Gastroesophageal sphincter (tissue), 4 donors: ENCODE measurements around the gene CASTOR1. TPM values are rescaled to one million over a fixed set of nuclear protein-coding genes. Genes with fewer than 3 reads are reported as not detected.
A peak's percentile ranks its signal among the peaks of the same experiment; 100 is the strongest.

Experiments
- ATAC-seq: fragments of 150-250 bp; one replicate; pipeline ENCODE4 v1.9.1; 2016; ENCODE audit warnings: mild to moderate bottlenecking, moderate library complexity
- H3K27ac ChIP-seq, 4 donors: fragments of 200-600 bp; sonication (generic) in 3 of 4; 1 replicate in 3 of 4; 2 replicates in 1 of 4; pipeline ENCODE4 v1.5.1; 2016 to 2019
- H3K27me3 ChIP-seq: fragments of 200-600 bp; sonication (generic); one replicate; pipeline ENCODE4 v1.5.1; 2019
- H3K36me3 ChIP-seq, 2 donors: fragments of 200-600 bp; sonication (generic); one replicate each; pipeline ENCODE4 v1.5.1; 2019; ENCODE audit warnings: control low read depth in 1 of 2
- H3K4me1 ChIP-seq, 3 donors: fragments of 200-600 bp; sonication (generic); 1 replicate in 2 of 3; 2 replicates in 1 of 3; pipeline ENCODE4 v1.5.1; 2016 to 2019; ENCODE audit warnings: control low read depth in 2 of 3
- H3K4me3 ChIP-seq, 2 donors: fragments of 200-600 bp; sonication (generic); one replicate each; pipeline ENCODE4 v1.5.1; 2019; ENCODE audit warnings: mild to moderate bottlenecking in 1 of 2, moderate library complexity in 1 of 2
- H3K9me3 ChIP-seq, 3 donors: fragments of 200-600 bp; sonication (generic); one replicate each; pipeline ENCODE4 v1.5.1; 2017 to 2019; ENCODE audit warnings: control low read depth in 2 of 3
- EP300 ChIP-seq: sonication (generic); formaldehyde crosslinking; IDR thresholded peaks from one replicate; pipeline ENCODE4 v1.6.1; 2017; ENCODE audit warnings: antibody characterized with exemption, mild to moderate bottlenecking
- POLR2A ChIP-seq, 2 donors: fragments of 450-650 bp; IDR thresholded peaks; one replicate each; pipeline ENCODE4 v1.6.1; 2017; ENCODE audit warnings: antibody characterized with exemption in 2 of 2, mild to moderate bottlenecking in 2 of 2, moderate library complexity in 1 of 2
- POLR2AphosphoS5 ChIP-seq: sonication (generic); formaldehyde crosslinking; IDR thresholded peaks from one replicate; pipeline ENCODE4 v1.6.1; 2017; ENCODE audit warnings: antibody characterized with exemption
- WGBS, 2 donors: methylation state at CpG; one replicate each; pipeline ENCODE4 v1.1.5; 2018; ENCODE audit warnings: low coverage in 1 of 2; 5-methylcytosine and 5-hydroxymethylcytosine counted together
- total RNA-seq, 4 donors: library from RNA; depleted of rRNA; stranded (reverse); fragments of >200 nt; gene quantifications; one replicate each; pipeline ENCODE4 v1.1.0, GENCODE V29; 2016
- TF ChIP-seq, protein P1 (sequence below), 4 experiments: fragments of 200-600 bp in 2 of 4; fragments of 450-650 bp in 2 of 4; sonication (generic) in 1 of 4; IDR thresholded peaks; one replicate each; pipeline ENCODE4 v1.5.1; 2017 to 2019; ENCODE audit warnings: antibody characterized with exemption in 4 of 4, mild to moderate bottlenecking in 2 of 4, moderate library complexity in 2 of 4

The CASTOR1 gene
- total RNA-seq, 4 donors from 2014 or later, result 12.9 to 17.1 (median 16.2) TPM

DNA sequence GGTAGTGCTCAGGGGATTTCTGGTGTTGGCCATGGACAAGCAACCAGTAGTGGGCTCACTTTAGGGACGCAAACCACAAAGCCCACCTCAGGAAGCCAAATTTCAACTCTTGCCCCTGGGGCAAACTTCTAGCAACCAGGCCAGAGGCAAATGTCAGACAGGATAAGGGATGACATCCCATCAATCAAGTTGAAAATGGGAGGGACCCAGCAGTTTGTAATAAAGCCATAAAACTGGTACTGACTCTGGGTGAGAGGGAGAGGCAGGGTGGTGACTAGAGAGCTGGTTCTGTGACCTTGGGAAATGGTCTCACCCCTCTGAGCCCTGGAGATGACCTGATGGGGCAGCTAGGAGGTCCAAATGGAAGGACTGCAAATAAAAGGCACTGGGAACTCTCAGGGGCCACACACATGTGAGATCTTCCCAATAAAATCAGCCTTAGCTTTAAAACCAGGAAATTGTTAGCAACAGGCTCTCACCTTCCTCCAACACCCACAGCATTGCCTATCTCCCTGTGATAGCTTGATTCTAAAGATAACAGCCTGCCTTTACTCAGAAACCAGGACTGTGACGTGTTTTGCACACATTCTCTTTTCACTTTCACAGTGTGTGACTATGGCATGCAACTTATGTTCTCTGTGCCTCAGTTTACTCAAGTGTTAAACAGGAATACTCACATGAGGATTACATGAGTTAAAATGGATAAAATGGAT is 43.8 kb upstream of the CASTOR1 start:
- Histone ChIP-seq H3K27me3 (no peaks in the 10 kb centered on the region), H3K27ac (peak overlapping the region in 3 of 4 donors; percentile 10 to 49 (median 14)), H3K9me3 (no peaks in the 10 kb centered on the region), H3K36me3 (peaks cover 7 to 83% of the 10 kb centered on the region in 2 donors), H3K4me1 (peaks cover 0 to 9% (median 0%) of the 10 kb centered on the region in 3 donors), H3K4me3 (no peak overlapping the region)
- TF ChIP-seq EP300, result no peak
- TF ChIP-seq, protein P1, sequence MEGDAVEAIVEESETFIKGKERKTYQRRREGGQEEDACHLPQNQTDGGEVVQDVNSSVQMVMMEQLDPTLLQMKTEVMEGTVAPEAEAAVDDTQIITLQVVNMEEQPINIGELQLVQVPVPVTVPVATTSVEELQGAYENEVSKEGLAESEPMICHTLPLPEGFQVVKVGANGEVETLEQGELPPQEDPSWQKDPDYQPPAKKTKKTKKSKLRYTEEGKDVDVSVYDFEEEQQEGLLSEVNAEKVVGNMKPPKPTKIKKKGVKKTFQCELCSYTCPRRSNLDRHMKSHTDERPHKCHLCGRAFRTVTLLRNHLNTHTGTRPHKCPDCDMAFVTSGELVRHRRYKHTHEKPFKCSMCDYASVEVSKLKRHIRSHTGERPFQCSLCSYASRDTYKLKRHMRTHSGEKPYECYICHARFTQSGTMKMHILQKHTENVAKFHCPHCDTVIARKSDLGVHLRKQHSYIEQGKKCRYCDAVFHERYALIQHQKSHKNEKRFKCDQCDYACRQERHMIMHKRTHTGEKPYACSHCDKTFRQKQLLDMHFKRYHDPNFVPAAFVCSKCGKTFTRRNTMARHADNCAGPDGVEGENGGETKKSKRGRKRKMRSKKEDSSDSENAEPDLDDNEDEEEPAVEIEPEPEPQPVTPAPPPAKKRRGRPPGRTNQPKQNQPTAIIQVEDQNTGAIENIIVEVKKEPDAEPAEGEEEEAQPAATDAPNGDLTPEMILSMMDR (IDR thresholded peaks at IDR 0.05), result no peak
- no peak for TF ChIP-seq POLR2AphosphoS5
- TF ChIP-seq POLR2A (IDR thresholded peaks at IDR 0.05), result no peak
- WGBS, 2 donors, result 64 to 91% methylated on average over 1 of the region's 2 CpGs
- ATAC-seq, result no peak

DNA sequence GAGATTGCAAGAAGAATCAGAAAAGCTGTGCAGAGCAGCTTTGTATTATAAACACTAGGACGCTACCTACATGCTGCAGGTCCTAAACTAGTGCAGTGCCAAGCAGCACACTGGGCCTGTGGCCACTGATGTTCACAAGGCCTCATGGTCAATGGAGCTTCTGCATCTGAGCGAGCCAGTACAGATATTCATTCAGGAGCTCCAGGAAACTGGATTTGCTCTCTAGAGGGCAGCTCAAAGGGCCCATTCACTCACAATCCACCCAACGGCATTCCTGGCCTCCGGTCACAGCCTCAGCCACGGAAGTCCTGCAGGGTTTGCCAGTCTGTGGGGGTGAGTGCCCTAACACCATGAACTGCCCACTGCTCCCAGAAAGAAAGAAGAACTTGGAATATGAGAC is 43.2 kb upstream of the CASTOR1 start:
- Histone ChIP-seq H3K27ac (peak overlapping the region in 3 of 4 donors; percentile 10 to 49 (median 14)), H3K27me3 (no peaks in the 10 kb centered on the region), H3K9me3 (no peaks in the 10 kb centered on the region), H3K4me3 (no peak overlapping the region), H3K36me3 (peaks cover 7 to 77% of the 10 kb centered on the region in 2 donors), H3K4me1 (peaks cover 0 to 12% (median 0%) of the 10 kb centered on the region in 3 donors)
- TF ChIP-seq POLR2AphosphoS5 (no peak), EP300 (no peak), POLR2A (IDR thresholded peaks at IDR 0.05) (no peak)
- TF ChIP-seq, protein P1 (IDR thresholded peaks at IDR 0.05), result no peak
- 80% methylated on average over 2 of the region's 5 CpGs; no CpG with 5 or more reads in 1 of the 2 donors for WGBS, 2 donors
- no peak for ATAC-seq

DNA sequence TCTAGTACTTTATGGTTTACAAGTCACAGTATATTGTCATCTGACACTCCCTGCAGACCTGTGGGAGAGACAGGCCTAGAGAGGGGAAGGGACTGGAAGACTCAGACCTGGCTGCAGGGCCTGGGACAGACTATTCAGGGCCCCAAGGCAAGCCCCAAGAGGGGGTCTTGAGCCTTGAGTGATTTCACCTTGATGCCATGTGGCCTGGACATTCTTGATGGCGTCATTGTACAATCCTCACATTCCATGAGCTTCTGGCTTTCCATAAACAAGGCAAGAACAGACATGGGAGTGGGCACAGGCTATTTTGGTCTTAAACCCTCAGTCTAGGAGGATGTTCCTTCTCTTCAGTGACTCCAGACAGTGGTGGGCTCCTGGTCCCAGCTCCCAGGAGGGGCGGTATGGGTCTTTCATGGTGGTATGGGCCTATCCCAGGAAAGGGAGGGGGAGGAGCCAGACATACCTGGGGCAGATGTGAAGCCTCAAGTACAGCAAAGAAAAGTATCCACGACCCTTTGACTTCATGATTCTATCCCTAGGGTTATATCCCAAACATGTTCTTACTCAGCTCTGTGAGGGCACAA is 39.3 kb upstream of the CASTOR1 start:
- no peaks in the 10 kb centered on the region for H3K27me3 ChIP-seq
- peaks cover 0 to 36% (median 26%) of the 10 kb centered on the region in 3 donors for H3K4me1 ChIP-seq
- no peaks in the 10 kb centered on the region for H3K9me3 ChIP-seq
- 48 to 61% methylated on average over 2 to 3 of the region's 3 CpGs for WGBS, 2 donors
- H3K36me3 ChIP-seq, result peaks cover 0 to 37% of the 10 kb centered on the region in 2 donors
- no peak overlapping the region for H3K4me3 ChIP-seq
- no peak for TF ChIP-seq EP300
- TF ChIP-seq, protein P1 (IDR thresholded peaks at IDR 0.05), result no peak
- TF ChIP-seq POLR2AphosphoS5, result no peak
- no peak for TF ChIP-seq POLR2A (IDR thresholded peaks at IDR 0.05)
- peak overlapping the region in 1 of 4 donors; percentile 29 for H3K27ac ChIP-seq
- no peak for ATAC-seq

DNA sequence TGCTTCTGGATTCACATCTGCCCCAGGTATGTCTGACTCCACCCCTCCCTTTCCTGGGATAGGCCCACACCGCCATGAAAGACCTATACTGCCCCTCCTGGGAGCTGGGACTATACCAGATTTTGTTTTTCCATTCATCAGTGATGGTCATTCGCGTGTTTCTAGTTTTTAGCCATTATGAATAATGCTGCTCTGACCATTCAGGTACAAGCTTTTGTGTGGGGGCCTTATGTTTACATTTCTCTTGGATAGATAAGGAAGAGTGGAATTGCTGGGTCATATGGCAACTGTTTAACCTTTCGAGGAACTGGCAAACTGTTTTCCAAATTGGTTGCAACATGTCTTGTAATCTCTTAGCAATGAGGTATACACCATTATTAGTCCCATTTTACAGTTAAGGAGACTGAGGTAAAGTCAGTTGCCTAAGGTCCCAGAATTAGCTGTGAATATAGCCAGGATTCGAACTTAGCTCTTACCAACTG is 38.6 kb upstream of the CASTOR1 start:
- Histone ChIP-seq H3K27ac (peak overlapping the region in 3 of 4 donors; percentile 29 to 89 (median 83)), H3K36me3 (peaks cover 0 to 30% of the 10 kb centered on the region in 2 donors), H3K4me3 (no peak overlapping the region), H3K9me3 (no peaks in the 10 kb centered on the region), H3K27me3 (no peaks in the 10 kb centered on the region), H3K4me1 (peaks cover 0 to 43% (median 26%) of the 10 kb centered on the region in 3 donors)
- WGBS, 2 donors, result 88% methylated on average over 4 of the region's 5 CpGs; no CpG with 5 or more reads in 1 of the 2 donors
- no peak for TF ChIP-seq EP300
- no peak for TF ChIP-seq POLR2A (IDR thresholded peaks at IDR 0.05)
- TF ChIP-seq POLR2AphosphoS5, result no peak
- TF ChIP-seq, protein P1 (IDR thresholded peaks at IDR 0.05), result no peak
- no peak for ATAC-seq
